Right cardiac atrium (tissue), 5 donors: ENCODE measurements around the gene SCGB1C2. TPM values are rescaled to one million over a fixed set of nuclear protein-coding genes. Genes with fewer than 3 reads are reported as not detected.
A peak's percentile ranks its signal among the peaks of the same experiment; 100 is the strongest.
"Not testable (repeated sequence)": the region's sequence is repeated elsewhere in the genome, so short reads cannot be mapped to it uniquely, and the experiment has no call there.

ENCODE experiments used
- ATAC-seq, 2 donors: fragments of 200-7000 bp; cut with Tn5 transposase; one replicate each; pipeline versions ENCODE4 v1.8.0 to v1.9.1; 2020; ENCODE audit warnings: moderate library complexity in 2 of 2, mild to moderate bottlenecking in 1 of 2
- DNase-seq, 3 donors: peaks; one replicate each; pipeline ENCODE4 v3.0.0-alpha.2; 2020
- H3K27ac ChIP-seq: one replicate; pipeline ENCODE4 v1.5.1; 2013; ENCODE audit warnings: mild to moderate bottlenecking, low read length, control low read depth, moderate library complexity
- H3K27me3 ChIP-seq: one replicate; pipeline ENCODE4 v1.6.1; 2013; ENCODE audit not compliant: control insufficient read depth, insufficient read depth
- H3K4me1 ChIP-seq: one replicate; pipeline ENCODE4 v1.6.1; 2013; ENCODE audit warnings: low read length; ENCODE audit not compliant: control insufficient read depth, insufficient read depth
- H3K4me3 ChIP-seq: one replicate; pipeline ENCODE4 v1.5.1; 2013; ENCODE audit warnings: low read length, control low read depth
- H3K9me3 ChIP-seq: one replicate; pipeline ENCODE4 v1.6.1; 2013; ENCODE audit warnings: low read length; ENCODE audit not compliant: control insufficient read depth
- WGBS: extraction: QIAGEN DNeasy Blood & Tissue Kit; methylation state at CpG from one replicate; pipeline ENCODE4 v1.1.7; 2013; 5-methylcytosine and 5-hydroxymethylcytosine counted together
- intact Hi-C, 4 donors: fragments of 100-400 bp; cut with DNase I; formaldehyde crosslinking; loops; one replicate each; pipeline versions ENCODE4 v1.11.0 to v1.14.0; 2022 to 2023
- polyA plus RNA-seq: library from polyadenylated mRNA; stranded (reverse); fragments of 200-250 nt; gene quantifications from one replicate; pipeline ENCODE4 v1.2.3, GENCODE V29; 2013
- total RNA-seq, 4 donors: library from RNA; stranded (reverse); fragmentation: NEBNext Ultra II Directional; extraction: Animal tissue kit (Norgen Biotek cat#: 25700); gene quantifications; one replicate each; pipeline ENCODE4 v1.2.1, GENCODE V29; 2021
- donor health status: healthy with polysubstance abuse.
- donor health status: DM: no; HTN: yes; CAD: no.
- donor health status: DM: no; HTN: no; CAD: no.
- donor health status: DM: no; HTN: yes; CAD: no; lungs with severe emphysema.
- donor health status: DM: yes; HTN: yes; CAD: no.

Gene SCGB1C2
- total and polyA plus RNA-seq, 5 donors = not detected

DNA sequence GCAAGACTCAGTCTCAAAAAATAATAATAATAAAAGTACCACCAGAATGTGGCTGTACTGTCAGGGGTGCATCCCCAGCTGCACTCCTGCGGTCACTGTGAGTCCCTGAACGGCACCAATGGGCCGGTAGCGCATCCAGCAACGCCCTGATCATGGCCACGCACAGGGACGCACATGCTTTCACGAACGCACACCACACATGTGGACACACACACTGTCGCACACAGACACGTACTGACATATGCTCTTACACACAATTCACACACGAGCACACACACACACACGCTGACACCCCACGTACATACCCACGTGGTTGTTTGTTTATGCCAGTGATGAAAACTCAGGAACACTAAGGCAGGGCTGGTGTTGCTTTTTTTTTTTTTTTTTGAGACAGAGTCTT, 22.2 kb downstream of the SCGB1C2 start:
- Histone ChIP-seq H3K4me3 (no peak overlapping the region), H3K4me1 (no peaks in the 10 kb centered on the region), H3K9me3 (no peaks in the 10 kb centered on the region), H3K27ac (no peak overlapping the region), H3K27me3 (no peaks in the 10 kb centered on the region)
- ATAC-seq = no peak
- 94% methylated on average over 15 of the region's 15 CpGs for WGBS
- DNase-seq = peak in 1 of 3 donors; percentile 30
- intact Hi-C loops = loop anchor here in 3 of 4 donors (5.0 kb wide), 2 partner anchors 228 to 233 kb away; no protein-coding TSS in a partner anchor

DNA sequence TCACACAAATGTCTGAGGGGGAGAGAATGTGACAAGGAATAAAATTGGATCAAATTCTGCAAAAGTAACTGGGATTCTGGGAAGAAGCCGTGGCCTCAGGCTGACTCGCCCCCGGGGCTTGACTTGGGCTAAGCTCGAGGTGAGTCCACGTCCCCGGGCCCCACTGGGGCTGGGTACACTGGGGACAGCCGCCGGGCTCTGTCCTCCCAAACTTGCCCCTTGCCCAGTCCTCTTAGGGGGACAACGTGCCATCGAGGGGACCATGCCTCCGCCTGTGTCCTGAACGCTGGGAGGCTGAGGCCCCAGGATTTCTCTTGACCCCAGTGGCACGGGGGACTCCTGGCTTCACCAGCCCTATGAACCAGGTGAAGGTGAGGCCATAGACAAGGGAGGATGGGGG, 23.0 kb downstream of the SCGB1C2 start:
- no peak overlapping the region for H3K27ac ChIP-seq
- intact Hi-C loops = loop anchor here in 3 of 4 donors (5.0 kb wide), 2 partner anchors 227 to 232 kb away; no protein-coding TSS in a partner anchor
- H3K27me3 ChIP-seq = no peaks in the 10 kb centered on the region
- ATAC-seq (no peak), DNase-seq (peak in 2 of 3 donors; percentile 20 to 54)
- no peak overlapping the region for H3K4me3 ChIP-seq
- no peaks in the 10 kb centered on the region for H3K9me3 ChIP-seq
- 86% methylated on average over 13 of the region's 13 CpGs for WGBS
- H3K4me1 ChIP-seq = no peaks in the 10 kb centered on the region

DNA sequence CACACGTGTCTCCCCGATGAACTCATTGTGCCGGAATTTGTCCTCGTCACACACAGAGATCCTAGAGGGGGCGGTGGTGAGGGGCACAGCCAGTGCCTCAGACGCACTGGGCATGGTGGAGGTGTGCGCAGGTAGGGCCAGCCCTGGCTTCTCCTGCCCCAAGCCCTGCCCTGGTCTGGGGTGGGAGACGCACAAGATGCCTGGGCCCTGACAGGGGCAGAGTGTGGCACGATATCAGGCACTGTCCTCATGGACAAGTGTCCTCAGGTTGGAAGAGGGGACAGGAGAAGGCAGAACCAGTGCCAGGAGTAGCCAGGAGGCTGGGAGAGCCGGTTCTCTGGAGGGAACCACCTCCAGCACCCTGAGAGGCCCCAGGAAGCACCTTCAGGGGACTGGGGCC, 24.1 kb downstream of the SCGB1C2 start:
- DNase-seq = peak in 1 of 3 donors; percentile 21
- H3K27me3 ChIP-seq = no peaks in the 10 kb centered on the region
- H3K27ac ChIP-seq = no peak overlapping the region
- WGBS = 88% methylated on average over 10 of the region's 10 CpGs
- intact Hi-C loops = loop anchor here in 3 of 4 donors (5.0 kb wide), 2 partner anchors 226 to 231 kb away; no protein-coding TSS in a partner anchor
- H3K4me3 ChIP-seq = no peak overlapping the region
- no peak for ATAC-seq
- H3K9me3 ChIP-seq = no peaks in the 10 kb centered on the region
- H3K4me1 ChIP-seq = no peaks in the 10 kb centered on the region

DNA sequence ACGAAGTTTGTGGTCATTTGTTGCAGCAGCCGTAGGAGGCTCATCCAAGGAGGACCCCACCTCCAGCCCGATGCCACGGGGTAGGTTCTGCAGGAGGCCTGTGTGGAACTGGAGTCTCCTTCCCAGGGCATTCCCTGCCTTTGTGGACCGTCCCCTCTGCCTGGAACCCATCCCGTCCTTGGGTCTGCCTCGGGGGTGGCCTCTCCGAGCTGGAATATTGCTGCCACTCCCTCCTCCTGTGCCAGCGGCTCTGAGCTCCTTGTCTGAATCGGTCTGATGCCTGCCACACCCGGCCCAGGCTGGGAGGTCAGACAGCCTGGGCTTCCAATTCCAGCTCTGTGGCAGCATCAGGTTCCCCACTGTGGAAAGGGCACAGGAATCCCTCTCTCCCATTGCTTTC, 25.3 kb downstream of the SCGB1C2 start:
- WGBS = 88% methylated on average over 11 of the region's 11 CpGs
- no peaks in the 10 kb centered on the region for H3K4me1 ChIP-seq
- no peaks in the 10 kb centered on the region for H3K9me3 ChIP-seq
- H3K27me3 ChIP-seq = no peaks in the 10 kb centered on the region
- DNase-seq (peak in 2 of 3 donors; percentile 30 to 51), ATAC-seq (no peak)
- no peak overlapping the region for H3K27ac ChIP-seq
- H3K4me3 ChIP-seq = no peak overlapping the region
- intact Hi-C loops = loop anchor here in 3 of 4 donors (5.0 kb wide), 2 partner anchors 225 to 230 kb away; no protein-coding TSS in a partner anchor

DNA sequence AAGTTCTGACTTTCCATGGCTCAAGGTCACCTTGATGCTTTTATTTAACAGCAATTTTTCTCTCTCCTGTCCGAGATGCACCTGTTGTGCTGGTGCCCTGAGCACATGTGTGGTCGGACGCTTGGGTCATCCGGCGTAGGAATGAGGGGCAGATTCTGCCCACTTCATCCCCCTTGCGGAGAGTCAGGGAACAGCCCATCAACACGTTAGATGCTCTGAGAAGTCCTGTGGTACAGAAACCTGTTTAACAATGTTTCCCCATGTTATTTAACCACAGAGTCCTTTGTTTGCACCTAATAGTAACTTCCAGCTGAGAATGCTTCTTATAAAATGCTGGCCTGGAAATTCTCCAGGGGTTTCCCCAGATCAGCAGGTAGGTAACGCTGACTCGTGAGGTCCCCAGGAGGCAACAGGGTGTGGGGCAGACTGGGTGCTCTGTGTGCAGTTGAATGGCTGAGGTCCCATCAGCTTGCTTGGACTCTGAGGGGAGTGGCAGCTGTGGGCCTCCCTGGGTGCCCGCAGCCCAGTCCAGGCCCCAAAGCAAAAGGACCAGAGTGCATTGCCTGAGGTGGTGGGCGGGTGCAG, 26.2 kb downstream of the SCGB1C2 start:
- 89% methylated on average over 11 of the region's 11 CpGs for WGBS
- ATAC-seq (no peak), DNase-seq (no peak)
- H3K4me3 ChIP-seq = no peak overlapping the region
- intact Hi-C loops = loop anchor here in 3 of 4 donors (5.0 kb wide), 2 partner anchors 224 to 229 kb away; no protein-coding TSS in a partner anchor
- H3K4me1 ChIP-seq = no peaks in the 10 kb centered on the region
- no peak overlapping the region for H3K27ac ChIP-seq
- H3K27me3 ChIP-seq = no peaks in the 10 kb centered on the region
- no peaks in the 10 kb centered on the region for H3K9me3 ChIP-seq

DNA sequence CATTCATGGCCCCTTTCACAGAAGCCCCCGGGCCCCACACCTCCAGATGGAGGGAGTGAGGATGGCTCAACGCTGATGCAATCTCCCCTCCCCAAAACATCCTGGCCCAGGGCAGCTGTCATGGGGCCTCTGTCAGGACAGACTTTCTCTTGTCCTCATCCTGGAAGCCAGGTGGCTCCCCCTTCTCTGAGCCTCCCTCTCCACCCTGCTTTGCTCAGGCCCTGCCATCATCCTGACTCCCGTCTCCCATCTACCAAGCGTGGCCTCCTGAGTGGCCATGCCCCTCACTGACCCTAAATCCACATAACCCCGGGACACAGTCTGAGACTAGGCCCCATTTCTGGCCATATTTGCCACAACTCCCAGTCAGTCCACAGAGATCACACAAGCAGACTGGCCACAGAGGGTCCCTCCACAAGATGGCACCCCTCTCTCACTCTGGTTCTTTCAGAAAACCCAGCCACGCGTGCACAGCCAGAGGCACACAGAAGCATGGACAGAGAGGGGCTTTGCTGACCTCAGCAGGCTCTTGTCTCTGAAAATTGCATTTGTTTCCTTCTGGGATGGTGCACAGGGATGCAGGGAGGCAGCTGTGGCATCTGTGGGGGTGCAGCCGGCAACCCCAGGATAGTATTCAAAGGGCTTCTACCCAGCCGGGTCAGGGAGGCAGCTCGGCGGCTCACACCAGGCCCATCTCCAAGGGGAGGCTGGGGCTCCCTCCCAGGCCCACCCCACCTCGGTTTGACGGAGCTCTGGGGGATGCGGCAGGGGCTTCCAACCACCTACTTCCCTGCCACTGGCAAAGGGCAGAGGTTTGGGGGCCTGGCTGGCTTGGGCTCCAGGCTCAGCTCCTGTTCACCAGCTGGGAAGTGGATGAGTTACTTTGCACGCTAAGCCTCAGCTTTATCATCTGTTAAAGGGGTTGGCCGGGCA, 27.2 kb downstream of the SCGB1C2 start:
- DNase-seq (peak; percentile 64 to 83 (median 73)), ATAC-seq (peak; percentile 81 to 84)
- H3K4me1 ChIP-seq = no peaks in the 10 kb centered on the region
- H3K27me3 ChIP-seq = no peaks in the 10 kb centered on the region
- no peaks in the 10 kb centered on the region for H3K9me3 ChIP-seq
- H3K27ac ChIP-seq = no peak overlapping the region
- intact Hi-C loops = loop anchor here in 3 of 4 donors (5.0 kb wide), 2 partner anchors 223 to 228 kb away; no protein-coding TSS in a partner anchor
- H3K4me3 ChIP-seq = no peak overlapping the region
- 60% methylated on average over 16 of the region's 16 CpGs for WGBS

DNA sequence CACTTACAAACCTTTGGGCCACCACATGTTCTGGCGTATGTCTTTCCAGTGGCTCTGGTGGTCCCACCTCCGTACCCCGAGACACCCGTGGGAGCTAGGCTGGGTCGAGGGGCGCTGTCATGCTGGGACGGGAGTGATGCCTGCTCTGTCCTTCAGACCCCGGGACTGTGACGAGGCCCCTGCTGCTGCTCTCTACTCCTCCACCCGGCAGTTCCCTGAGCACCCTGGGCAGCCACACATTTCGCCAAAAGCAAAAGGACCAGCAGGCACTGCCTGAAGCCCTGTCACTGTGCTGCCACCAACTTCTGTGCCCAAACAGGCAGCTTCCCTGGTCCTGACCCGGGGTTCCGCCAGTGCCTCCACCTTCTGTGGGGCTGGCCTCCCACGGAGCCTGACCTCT, 28.6 kb downstream of the SCGB1C2 start:
- H3K4me3 ChIP-seq = no peak overlapping the region
- WGBS = 92% methylated on average over 14 of the region's 14 CpGs
- no peaks in the 10 kb centered on the region for H3K4me1 ChIP-seq
- H3K9me3 ChIP-seq = no peaks in the 10 kb centered on the region
- DNase-seq (peak in 1 of 3 donors; percentile 32), ATAC-seq (no peak)
- intact Hi-C loops = no loop called here
- H3K27ac ChIP-seq = no peak overlapping the region
- H3K27me3 ChIP-seq = no peaks in the 10 kb centered on the region

DNA sequence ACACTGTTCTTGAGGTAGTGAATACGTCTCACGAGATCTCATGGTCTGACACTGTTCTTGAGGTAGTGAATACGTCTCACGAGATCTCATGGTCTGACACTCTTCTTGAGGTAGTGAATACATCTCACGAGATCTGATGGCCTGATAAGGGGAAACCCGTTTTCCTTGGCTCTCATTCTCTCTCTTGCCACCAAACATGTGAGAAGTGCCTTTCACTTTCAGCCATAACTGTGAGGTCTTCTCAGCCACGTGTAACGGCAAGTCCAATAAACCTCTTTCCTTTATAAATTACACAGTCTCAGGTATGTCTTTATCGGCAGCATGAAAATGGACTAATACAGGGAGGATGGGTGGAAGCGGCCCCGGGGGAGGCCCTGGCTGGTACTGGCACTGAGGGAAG, 31.2 kb downstream of the SCGB1C2 start:
- H3K9me3 ChIP-seq, H3K27me3 ChIP-seq, H3K27ac ChIP-seq, DNase-seq, intact Hi-C loops, H3K4me3 ChIP-seq, ATAC-seq, H3K4me1 ChIP-seq: not testable (repeated sequence)
- 86% methylated on average over 9 of the region's 11 CpGs for WGBS

DNA sequence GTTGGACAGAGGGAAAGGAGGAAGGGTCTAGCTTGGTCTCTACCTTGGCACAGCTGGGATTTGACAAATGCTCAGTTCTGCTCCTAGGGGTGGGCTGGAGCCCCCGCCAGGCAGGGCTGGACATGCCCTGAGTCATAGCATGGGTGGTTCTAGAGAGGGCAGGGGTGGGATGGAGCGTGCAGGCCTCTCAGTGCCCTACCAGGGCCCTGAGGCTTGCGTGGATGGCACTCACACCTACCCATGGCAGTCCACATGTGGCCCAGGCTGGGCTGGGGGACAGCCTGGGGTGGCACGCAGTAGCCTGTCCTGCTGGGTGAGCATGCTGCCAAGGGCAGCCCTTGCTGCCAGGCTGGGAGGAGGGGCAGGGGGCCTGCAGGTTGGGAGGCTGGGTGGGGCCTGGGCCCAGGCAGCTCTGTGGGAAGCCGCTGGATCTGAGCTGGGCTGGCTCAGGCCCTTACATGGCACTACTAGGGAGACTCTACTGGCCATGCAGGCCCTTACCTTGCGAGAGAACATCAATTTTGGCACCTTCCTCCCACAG, 32.8 kb downstream of the SCGB1C2 start:
- no peak overlapping the region for H3K27ac ChIP-seq
- DNase-seq (peak in 1 of 3 donors; percentile 50), ATAC-seq (peak; percentile 29 to 33)
- intact Hi-C loops = no loop called here
- H3K4me3 ChIP-seq = no peak overlapping the region
- WGBS = 96% methylated on average over 6 of the region's 6 CpGs
- no peaks in the 10 kb centered on the region for H3K4me1 ChIP-seq
- H3K27me3 ChIP-seq = no peaks in the 10 kb centered on the region
- H3K9me3 ChIP-seq = no peaks in the 10 kb centered on the region

DNA sequence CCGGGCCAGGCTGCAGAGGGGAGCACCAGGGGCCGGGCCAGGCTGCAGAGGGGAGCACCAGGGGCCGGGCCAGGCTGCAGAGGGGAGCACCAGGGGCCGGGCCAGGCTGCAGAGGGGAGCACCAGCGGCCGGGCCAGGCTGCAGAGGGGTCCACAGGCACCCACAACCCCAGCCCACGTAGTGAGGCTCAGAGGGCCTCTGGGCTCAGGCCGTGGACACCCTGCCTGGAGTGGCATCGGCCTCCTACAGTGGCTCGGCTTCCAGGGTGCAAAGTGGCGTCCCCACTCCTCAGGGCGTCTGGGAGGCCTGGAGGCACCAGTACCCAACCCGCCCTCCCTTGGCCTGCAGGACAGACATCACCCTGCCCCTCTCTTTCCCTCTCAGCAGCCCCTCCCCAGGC, 34.5 kb downstream of the SCGB1C2 start:
- Histone ChIP-seq H3K4me1 (no peaks in the 10 kb centered on the region), H3K9me3 (no peaks in the 10 kb centered on the region), H3K27ac (no peak overlapping the region), H3K4me3 (no peak overlapping the region), H3K27me3 (no peaks in the 10 kb centered on the region)
- 95% methylated on average over 12 of the region's 13 CpGs for WGBS
- intact Hi-C loops = no loop called here
- no peak for ATAC-seq
- DNase-seq = peak in 1 of 3 donors; percentile 51

DNA sequence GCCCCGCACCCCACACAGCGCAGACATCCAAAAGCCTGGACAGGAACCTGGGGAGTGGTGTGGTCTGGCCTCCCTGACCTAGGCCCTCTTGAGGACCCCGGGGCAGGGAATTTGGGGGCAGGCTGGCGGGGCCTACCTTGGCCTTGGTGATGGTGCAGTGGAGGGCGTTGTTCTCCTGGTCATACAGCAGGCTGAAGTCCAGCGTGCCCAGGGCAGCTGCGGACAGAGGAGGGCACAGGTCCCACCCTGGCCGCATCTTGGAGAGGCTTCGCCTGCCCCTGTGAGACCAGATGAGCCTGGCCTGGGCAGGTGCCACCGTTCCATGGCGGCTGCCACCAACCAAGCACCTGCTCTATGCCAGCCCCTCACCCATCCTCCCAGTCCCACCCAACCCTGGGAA, 35.0 kb downstream of the SCGB1C2 start:
- WGBS = 87% methylated on average over 11 of the region's 11 CpGs

More for the DNA sequence above, 35.0 kb downstream of the SCGB1C2 start:
- DNase-seq = peak in 1 of 3 donors; percentile 36
- Histone ChIP-seq H3K27me3 (no peaks in the 10 kb centered on the region), H3K9me3 (no peaks in the 10 kb centered on the region), H3K4me1 (no peaks in the 10 kb centered on the region), H3K27ac (no peak overlapping the region), H3K4me3 (no peak overlapping the region)
- intact Hi-C loops = no loop called here
- ATAC-seq = peak in 1 of 2 donors; percentile 30
